ENCODE results near the gene NFKBIE.

GRCh38 chr6:44311304-44311703 is 46.0 kb upstream of the NFKBIE start:
- TF ChIP-seq POLR2A (IDR thresholded peaks at IDR 0.05), result no peak
- TF ChIP-seq, protein P1, sequence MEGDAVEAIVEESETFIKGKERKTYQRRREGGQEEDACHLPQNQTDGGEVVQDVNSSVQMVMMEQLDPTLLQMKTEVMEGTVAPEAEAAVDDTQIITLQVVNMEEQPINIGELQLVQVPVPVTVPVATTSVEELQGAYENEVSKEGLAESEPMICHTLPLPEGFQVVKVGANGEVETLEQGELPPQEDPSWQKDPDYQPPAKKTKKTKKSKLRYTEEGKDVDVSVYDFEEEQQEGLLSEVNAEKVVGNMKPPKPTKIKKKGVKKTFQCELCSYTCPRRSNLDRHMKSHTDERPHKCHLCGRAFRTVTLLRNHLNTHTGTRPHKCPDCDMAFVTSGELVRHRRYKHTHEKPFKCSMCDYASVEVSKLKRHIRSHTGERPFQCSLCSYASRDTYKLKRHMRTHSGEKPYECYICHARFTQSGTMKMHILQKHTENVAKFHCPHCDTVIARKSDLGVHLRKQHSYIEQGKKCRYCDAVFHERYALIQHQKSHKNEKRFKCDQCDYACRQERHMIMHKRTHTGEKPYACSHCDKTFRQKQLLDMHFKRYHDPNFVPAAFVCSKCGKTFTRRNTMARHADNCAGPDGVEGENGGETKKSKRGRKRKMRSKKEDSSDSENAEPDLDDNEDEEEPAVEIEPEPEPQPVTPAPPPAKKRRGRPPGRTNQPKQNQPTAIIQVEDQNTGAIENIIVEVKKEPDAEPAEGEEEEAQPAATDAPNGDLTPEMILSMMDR (IDR thresholded peaks at IDR 0.05), result no peak
